Panc1 (cell line): ENCODE results near the gene SHANK2. TPM values are rescaled to one million over a fixed set of nuclear protein-coding genes. Genes with fewer than 3 reads are reported as not detected.

Source experiments
- ATAC-seq: fragments of 200-7000 bp; cut with Tn5 transposase; 2 replicates; pipeline ENCODE4 v1.9.1; 2020; ENCODE audit warnings: mild to moderate bottlenecking, moderate library complexity
- BruUV-seq: library from RNA; stranded (reverse); fragments of 400-500 nt; replicated peaks from 2 replicates; lab custom pipeline; 2021; lab: Mats Ljungman, UMichigan
- CTCF ChIA-PET: fragments of 300-600 bp; sonication (Branson Sonifier 250); formaldehyde crosslinking; loops from one replicate; lab custom pipeline; 2022; ENCODE audit warnings: antibody characterized with exemption; lab: Charles Lee
- POLR2A ChIA-PET: fragments of 300-600 bp; sonication (Branson Sonifier 250); formaldehyde crosslinking; loops from one replicate; lab custom pipeline; 2022; ENCODE audit warnings: antibody characterized with exemption; lab: Charles Lee
- DNase-seq: peaks from one replicate; pipeline ENCODE4 v3.0.0-alpha.2; 2010; ENCODE audit warnings: low read depth, low spot score
- H3K27ac ChIP-seq: 2 replicates; pipeline ENCODE4 v1.5.1; 2011; ENCODE audit warnings: mild to moderate bottlenecking, low read length, inconsistent platforms
- H3K27me3 ChIP-seq: fragments of 200-500 bp; sonication (Bioruptor generic); 2 replicates; pipeline ENCODE4 v1.6.0; 2014; ENCODE audit warnings: low read length, inconsistent platforms; ENCODE audit not compliant: control insufficient read depth, insufficient read depth
- H3K36me3 ChIP-seq: fragments of 200-500 bp; sonication (Bioruptor generic); 2 replicates; pipeline ENCODE4 v1.5.1; 2014; ENCODE audit warnings: inconsistent platforms, mild to moderate bottlenecking, low read length, moderate library complexity; ENCODE audit not compliant: control insufficient read depth, insufficient read depth
- H3K4me1 ChIP-seq: 2 replicates; pipeline ENCODE4 v1.5.1; 2011; ENCODE audit warnings: inconsistent platforms, mild to moderate bottlenecking, low read length, moderate library complexity; ENCODE audit not compliant: control insufficient read depth, insufficient read depth
- H3K4me3 ChIP-seq, 2 experiments: 2 replicates each; pipeline ENCODE4 v1.5.1; 2011 to 2012; ENCODE audit warnings: low read depth in 2 of 2, low read length in 2 of 2, mild to moderate bottlenecking in 2 of 2, inconsistent platforms in 1 of 2, moderate library complexity in 1 of 2
- H3K9me3 ChIP-seq: fragments of 200-500 bp; sonication (Bioruptor generic); 2 replicates; pipeline ENCODE4 v1.5.1; 2014; ENCODE audit warnings: low read depth, mild to moderate bottlenecking, inconsistent platforms, low read length, moderate library complexity; ENCODE audit not compliant: control insufficient read depth, insufficient read depth
- POLR2AphosphoS5 ChIP-seq: IDR thresholded peaks from 2 replicates; pipeline ENCODE4 v1.6.1; 2012; ENCODE audit warnings: mild to moderate bottlenecking, low read depth, low read length, moderate library complexity
- SIN3A ChIP-seq: IDR thresholded peaks from 2 replicates; pipeline ENCODE4 v1.6.1; 2012; ENCODE audit warnings: low read depth, mild to moderate bottlenecking, low read length, moderate library complexity, borderline replicate concordance; ENCODE audit not compliant: insufficient read depth
- TCF7L2 ChIP-seq: IDR thresholded peaks from 2 replicates; pipeline ENCODE4 v1.6.1; 2011; ENCODE audit warnings: mild to moderate bottlenecking, low read depth, low read length, inconsistent platforms
- in situ Hi-C: cut with HindIII; loops from 2 replicates; pipeline ENCODE4 v1.10.0; 2016; ENCODE audit warnings: low sequenced_read_pairs, low pct_unique_long_range_greater_than_20kb
- intact Hi-C: fragments of 100-400 bp; cut with micrococcal nuclease; formaldehyde crosslinking; loops from one replicate; pipeline ENCODE4 v1.10.0; 2022; ENCODE audit not compliant: unreplicated experiment
- total RNA-seq: library from RNA; stranded (reverse); gene quantifications from one replicate; pipeline ENCODE4 v1.2.1, GENCODE V29; 2021; ENCODE audit not compliant: unreplicated experiment
- TF ChIP-seq, protein P1 (sequence below), 2 experiments: IDR thresholded peaks; 2 replicates each; pipeline ENCODE4 v1.6.1; 2011 to 2012; ENCODE audit warnings: low read depth in 2 of 2, control low read depth in 1 of 2, low read length in 1 of 2, mild to moderate bottlenecking in 1 of 2, moderate library complexity in 1 of 2; ENCODE audit not compliant: insufficient read depth in 1 of 2
- TF ChIP-seq, protein P2 (sequence below): fragments of 450-650 bp; IDR thresholded peaks from 2 replicates; pipeline ENCODE4 v1.5.1; 2017; ENCODE audit warnings: mild to moderate bottlenecking

Gene SHANK2
- total RNA-seq, 1 experiment from 2014 or later = 1.7 TPM

DNA sequence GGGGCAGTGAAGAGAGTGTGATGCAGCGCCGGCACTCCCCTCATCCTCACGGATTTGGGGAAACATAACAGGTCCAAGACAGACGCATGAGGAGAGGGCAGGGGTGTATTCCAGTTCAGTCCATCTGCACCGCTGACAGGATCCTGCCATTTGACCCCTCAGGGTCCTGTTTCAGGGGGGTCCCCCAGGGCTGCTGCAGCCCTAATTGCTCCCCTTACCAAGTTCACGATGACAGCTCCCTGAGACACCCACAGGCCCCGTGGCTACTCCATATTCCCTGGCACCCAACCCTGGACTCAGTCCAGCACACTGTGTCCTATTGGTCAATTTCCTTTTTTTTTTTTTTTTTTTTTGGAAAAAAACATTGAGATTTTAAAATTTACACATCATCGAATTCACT is 41.5 kb downstream of the SHANK2 start:
- no TSS peak for BruUV-seq
- ChIA-PET CTCF (interaction anchor here (0.6 kb wide), 1 partner anchor 20 kb away, joined by 3 read pairs; no protein-coding TSS in a partner anchor), POLR2A (no interaction called here)
- H3K36me3 ChIP-seq = no peaks in the 10 kb centered on the region
- H3K9me3 ChIP-seq = no peaks in the 10 kb centered on the region
- no peak overlapping the region for H3K4me3 ChIP-seq
- peaks cover 5% of the 10 kb centered on the region; the same call in 1 of the 2 replicates for H3K27me3 ChIP-seq
- ATAC-seq = no peak
- in situ Hi-C loops = no loop called here
- DNase-seq = no peak
- intact Hi-C loops = no loop called here
- no peak for TF ChIP-seq POLR2AphosphoS5
- TF ChIP-seq, protein P1, sequence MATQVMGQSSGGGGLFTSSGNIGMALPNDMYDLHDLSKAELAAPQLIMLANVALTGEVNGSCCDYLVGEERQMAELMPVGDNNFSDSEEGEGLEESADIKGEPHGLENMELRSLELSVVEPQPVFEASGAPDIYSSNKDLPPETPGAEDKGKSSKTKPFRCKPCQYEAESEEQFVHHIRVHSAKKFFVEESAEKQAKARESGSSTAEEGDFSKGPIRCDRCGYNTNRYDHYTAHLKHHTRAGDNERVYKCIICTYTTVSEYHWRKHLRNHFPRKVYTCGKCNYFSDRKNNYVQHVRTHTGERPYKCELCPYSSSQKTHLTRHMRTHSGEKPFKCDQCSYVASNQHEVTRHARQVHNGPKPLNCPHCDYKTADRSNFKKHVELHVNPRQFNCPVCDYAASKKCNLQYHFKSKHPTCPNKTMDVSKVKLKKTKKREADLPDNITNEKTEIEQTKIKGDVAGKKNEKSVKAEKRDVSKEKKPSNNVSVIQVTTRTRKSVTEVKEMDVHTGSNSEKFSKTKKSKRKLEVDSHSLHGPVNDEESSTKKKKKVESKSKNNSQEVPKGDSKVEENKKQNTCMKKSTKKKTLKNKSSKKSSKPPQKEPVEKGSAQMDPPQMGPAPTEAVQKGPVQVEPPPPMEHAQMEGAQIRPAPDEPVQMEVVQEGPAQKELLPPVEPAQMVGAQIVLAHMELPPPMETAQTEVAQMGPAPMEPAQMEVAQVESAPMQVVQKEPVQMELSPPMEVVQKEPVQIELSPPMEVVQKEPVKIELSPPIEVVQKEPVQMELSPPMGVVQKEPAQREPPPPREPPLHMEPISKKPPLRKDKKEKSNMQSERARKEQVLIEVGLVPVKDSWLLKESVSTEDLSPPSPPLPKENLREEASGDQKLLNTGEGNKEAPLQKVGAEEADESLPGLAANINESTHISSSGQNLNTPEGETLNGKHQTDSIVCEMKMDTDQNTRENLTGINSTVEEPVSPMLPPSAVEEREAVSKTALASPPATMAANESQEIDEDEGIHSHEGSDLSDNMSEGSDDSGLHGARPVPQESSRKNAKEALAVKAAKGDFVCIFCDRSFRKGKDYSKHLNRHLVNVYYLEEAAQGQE (IDR thresholded peaks at IDR 0.05; ENCODE audit: insufficient read depth in 1 of 2, low read depth in 2 of 2, low read length in 1 of 2) = no peak
- H3K27ac ChIP-seq = no peak overlapping the region
- H3K4me1 ChIP-seq = no peaks in the 10 kb centered on the region

DNA sequence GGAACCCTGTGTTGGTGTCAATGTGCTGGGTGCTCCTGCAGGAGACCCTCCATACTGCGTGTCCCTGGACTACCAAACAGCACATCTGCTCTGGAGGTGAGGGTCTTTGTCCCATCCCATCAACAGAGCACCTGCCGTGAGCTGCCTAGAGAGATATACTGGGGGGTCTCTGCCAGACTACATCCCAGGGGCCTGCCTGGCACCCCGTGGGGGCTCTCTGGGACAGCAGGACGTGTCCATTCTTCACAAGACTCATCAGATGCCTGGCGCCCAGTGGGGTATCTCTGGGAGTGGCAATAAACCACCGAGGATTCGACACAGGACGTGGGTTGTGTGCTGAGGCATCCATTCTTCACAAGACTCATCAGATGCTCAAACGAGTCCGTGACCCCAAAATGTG is 42.7 kb downstream of the SHANK2 start:
- in situ Hi-C loops = no loop called here
- POLR2A ChIA-PET = no interaction called here

DNA sequence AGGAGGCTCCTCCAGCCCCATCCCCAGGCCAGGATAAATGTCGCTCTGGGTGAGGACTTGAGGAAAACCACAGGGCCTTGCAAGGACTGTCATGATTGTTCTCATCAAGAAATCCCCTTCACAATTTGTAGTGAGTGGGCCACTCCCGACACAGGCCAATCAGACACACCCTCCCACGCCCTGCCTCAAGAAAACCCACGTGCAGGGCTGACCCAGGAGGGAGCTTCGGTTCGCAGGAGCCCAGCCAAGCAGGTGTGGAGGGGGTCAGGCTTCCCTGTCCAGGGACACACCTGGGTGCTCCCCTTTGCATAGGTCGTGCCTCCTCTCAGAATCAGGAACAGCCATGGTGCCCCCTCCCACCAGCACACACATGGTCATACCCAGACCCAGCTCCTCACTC is 43.2 kb downstream of the SHANK2 start:
- in situ Hi-C loops (no loop called here), intact Hi-C loops (no loop called here)
- BruUV-seq = no TSS peak
- Histone ChIP-seq H3K4me1 (no peaks in the 10 kb centered on the region), H3K36me3 (no peaks in the 10 kb centered on the region), H3K27ac (no peak overlapping the region), H3K4me3 (no peak overlapping the region), H3K27me3 (peaks cover 5% of the 10 kb centered on the region; the same call in 1 of the 2 replicates), H3K9me3 (no peaks in the 10 kb centered on the region)
- ATAC-seq = no peak
- TF ChIP-seq SIN3A (no peak), POLR2AphosphoS5 (no peak), TCF7L2 (no peak)
- TF ChIP-seq, protein P2, sequence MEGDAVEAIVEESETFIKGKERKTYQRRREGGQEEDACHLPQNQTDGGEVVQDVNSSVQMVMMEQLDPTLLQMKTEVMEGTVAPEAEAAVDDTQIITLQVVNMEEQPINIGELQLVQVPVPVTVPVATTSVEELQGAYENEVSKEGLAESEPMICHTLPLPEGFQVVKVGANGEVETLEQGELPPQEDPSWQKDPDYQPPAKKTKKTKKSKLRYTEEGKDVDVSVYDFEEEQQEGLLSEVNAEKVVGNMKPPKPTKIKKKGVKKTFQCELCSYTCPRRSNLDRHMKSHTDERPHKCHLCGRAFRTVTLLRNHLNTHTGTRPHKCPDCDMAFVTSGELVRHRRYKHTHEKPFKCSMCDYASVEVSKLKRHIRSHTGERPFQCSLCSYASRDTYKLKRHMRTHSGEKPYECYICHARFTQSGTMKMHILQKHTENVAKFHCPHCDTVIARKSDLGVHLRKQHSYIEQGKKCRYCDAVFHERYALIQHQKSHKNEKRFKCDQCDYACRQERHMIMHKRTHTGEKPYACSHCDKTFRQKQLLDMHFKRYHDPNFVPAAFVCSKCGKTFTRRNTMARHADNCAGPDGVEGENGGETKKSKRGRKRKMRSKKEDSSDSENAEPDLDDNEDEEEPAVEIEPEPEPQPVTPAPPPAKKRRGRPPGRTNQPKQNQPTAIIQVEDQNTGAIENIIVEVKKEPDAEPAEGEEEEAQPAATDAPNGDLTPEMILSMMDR = no peak
- TF ChIP-seq, protein P1 (IDR thresholded peaks at IDR 0.05; ENCODE audit: insufficient read depth in 1 of 2, low read depth in 2 of 2, low read length in 1 of 2) = no peak
- ChIA-PET POLR2A (no interaction called here), CTCF (no interaction called here)
- no peak for DNase-seq

More for the DNA sequence above, 42.7 kb downstream of the SHANK2 start:
- peaks cover 5% of the 10 kb centered on the region; the same call in 1 of the 2 replicates for H3K27me3 ChIP-seq
- H3K4me1 ChIP-seq = no peaks in the 10 kb centered on the region
- intact Hi-C loops = no loop called here
- DNase-seq (no peak), ATAC-seq (no peak)
- CTCF ChIA-PET = no interaction called here
- H3K27ac ChIP-seq = no peak overlapping the region
- no peak for TF ChIP-seq POLR2AphosphoS5
- no peak for TF ChIP-seq TCF7L2
- no peaks in the 10 kb centered on the region for H3K9me3 ChIP-seq
- BruUV-seq = no TSS peak
- H3K4me3 ChIP-seq = no peak overlapping the region
- H3K36me3 ChIP-seq = no peaks in the 10 kb centered on the region
